Measurements from ENCODE around the gene KIF21A.

GRCh38 chr12:39357041-39357440 lies 85.9 kb downstream of the KIF21A start:
- TF ChIP-seq EZH2phosphoT487 (IDR thresholded peaks at IDR 0.05; ENCODE audit: low read length) (no peak), EZH2 (optimal IDR thresholded peaks at IDR 0.05; ENCODE audit: low read depth, low read length) (no peak), CTCF (IDR thresholded peaks at IDR 0.05; ENCODE audit: low read length) (no peak)

All from MM.1S (cell line).